Tibial nerve (tissue), 4 donors: ENCODE results near the gene CALY. TPM values are rescaled to one million over a fixed set of nuclear protein-coding genes. Genes with fewer than 3 reads are reported as not detected.

Source experiments
- DNase-seq, 2 donors: peaks; one replicate each; pipeline ENCODE4 v3.0.0-alpha.2; 2019; ENCODE audit warnings: low spot score in 2 of 2
- H3K27ac ChIP-seq, 4 donors: fragments of 200-600 bp; sonication (generic) in 3 of 4; one replicate each; pipeline ENCODE4 v1.5.1; 2017 to 2019; ENCODE audit warnings: mild to moderate bottlenecking in 1 of 4
- H3K27me3 ChIP-seq, 2 donors: fragments of 200-600 bp; sonication (generic) in 1 of 2; one replicate each; pipeline versions ENCODE4 v1.5.1 to v1.6.0; 2017 to 2019
- H3K36me3 ChIP-seq, 3 donors: fragments of 200-600 bp; sonication (generic); one replicate each; pipeline ENCODE4 v1.5.1; 2018 to 2019
- H3K4me1 ChIP-seq, 4 donors: fragments of 200-600 bp; sonication (generic) in 3 of 4; one replicate each; pipeline ENCODE4 v1.5.1; 2017 to 2019
- H3K4me3 ChIP-seq, 4 donors: fragments of 200-600 bp; sonication (generic) in 3 of 4; one replicate each; pipeline ENCODE4 v1.5.1; 2017 to 2019; ENCODE audit warnings: mild to moderate bottlenecking in 1 of 4, moderate library complexity in 1 of 4
- H3K9me3 ChIP-seq, 4 donors: fragments of 200-600 bp; sonication (generic) in 3 of 4; one replicate each; pipeline ENCODE4 v1.5.1; 2017 to 2019
- EP300 ChIP-seq, 2 donors: sonication (generic); formaldehyde crosslinking; IDR thresholded peaks; one replicate each; pipeline ENCODE4 v1.6.1; 2017; ENCODE audit warnings: antibody characterized with exemption in 2 of 2, mild to moderate bottlenecking in 1 of 2
- POLR2A ChIP-seq, 2 donors: fragments of 450-650 bp; IDR thresholded peaks; one replicate each; pipeline ENCODE4 v1.6.1; 2017; ENCODE audit warnings: antibody characterized with exemption in 2 of 2, mild to moderate bottlenecking in 2 of 2, moderate library complexity in 2 of 2
- WGBS, 2 donors: methylation state at CpG; one replicate each; pipeline ENCODE4 v1.1.5; 2018; 5-methylcytosine and 5-hydroxymethylcytosine counted together
- total RNA-seq, 4 donors: library from RNA; depleted of rRNA; stranded (reverse); fragments of >200 nt; gene quantifications; one replicate each; pipeline ENCODE4 v1.1.0, GENCODE V29; 2016
- TF ChIP-seq, protein P1 (sequence below), 5 experiments: fragments of 200-600 bp in 3 of 5; fragments of 450-650 bp in 2 of 5; sonication (generic) in 3 of 5; IDR thresholded peaks; one replicate each; pipeline ENCODE4 v1.5.1; 2016 to 2019; ENCODE audit warnings: antibody characterized with exemption in 5 of 5, mild to moderate bottlenecking in 3 of 5, moderate library complexity in 2 of 5

The CALY gene
- total RNA-seq, 4 donors from 2014 or later = 0.60 to 4.4 (median 1.2) TPM; not detected in 1

DNA sequence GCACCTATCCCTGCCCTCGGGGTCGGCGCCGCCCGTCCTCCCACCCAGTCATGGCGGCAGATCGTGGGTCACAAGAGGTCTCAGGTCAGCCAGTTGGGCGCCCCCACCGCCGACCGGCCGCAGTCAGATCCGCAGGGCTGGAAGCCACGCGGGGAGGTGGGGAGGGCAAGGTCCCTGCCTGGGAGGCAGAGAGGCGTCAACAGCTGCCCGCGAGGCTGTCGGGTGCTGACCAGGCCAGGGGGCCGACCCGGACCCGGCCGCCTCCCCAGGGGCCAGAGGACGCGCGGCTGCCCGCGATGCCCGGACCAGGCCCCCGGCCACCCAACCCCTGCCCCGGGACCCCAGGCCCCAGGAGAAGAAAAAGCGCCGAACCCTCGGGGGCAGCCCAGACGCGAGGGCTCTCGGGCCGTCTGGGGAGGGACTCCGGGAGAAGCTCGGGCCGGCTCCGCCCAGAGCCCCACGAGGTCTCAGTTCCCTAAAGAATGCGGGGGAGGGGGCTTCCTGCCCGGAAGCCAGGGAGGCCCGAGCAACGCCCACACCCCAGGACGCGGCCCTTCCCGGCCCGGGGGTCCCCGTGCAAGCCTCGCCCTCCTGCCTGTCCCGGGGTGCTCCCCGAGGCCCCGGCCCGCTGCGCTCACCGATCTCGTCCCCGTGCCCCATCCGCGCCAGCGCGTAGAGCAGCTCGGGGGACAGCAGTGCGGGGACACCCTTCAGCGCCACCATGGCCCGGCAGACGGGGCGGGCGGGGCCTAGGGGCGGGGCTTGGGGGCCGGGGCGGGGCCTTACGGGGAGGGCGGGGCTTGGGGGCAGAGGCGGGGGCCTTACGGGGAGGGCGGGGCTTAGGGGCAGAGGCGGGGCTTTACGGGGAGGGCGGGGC, 20.8 kb upstream of the CALY start, which contains the start of gene FUOM:
FUOM (minus strand) TSS at position 735 of the 877 bp plus-strand sequence; CDS start at position 723, 12 bp downstream.
- Histone ChIP-seq H3K27ac (peak within 1 kb of the TSS; percentile 42 to 91 (median 87)), H3K27me3 (no peaks in the 10 kb centered on the region), H3K4me3 (peak within 1 kb of the TSS; percentile 45 to 84 (median 77)), H3K9me3 (peaks cover 0 to 8% (median 0%) of the 10 kb centered on the region in 4 donors), H3K36me3 (peaks cover 0 to 33% (median 0%) of the 10 kb centered on the region in 3 donors), H3K4me1 (peaks cover 0 to 31% (median 11%) of the 10 kb centered on the region in 4 donors)
- DNase-seq = no peak
- peak in 1 of 2 donors; percentile 63 for TF ChIP-seq EP300 (IDR thresholded peaks at IDR 0.05)
- TF ChIP-seq, protein P1, sequence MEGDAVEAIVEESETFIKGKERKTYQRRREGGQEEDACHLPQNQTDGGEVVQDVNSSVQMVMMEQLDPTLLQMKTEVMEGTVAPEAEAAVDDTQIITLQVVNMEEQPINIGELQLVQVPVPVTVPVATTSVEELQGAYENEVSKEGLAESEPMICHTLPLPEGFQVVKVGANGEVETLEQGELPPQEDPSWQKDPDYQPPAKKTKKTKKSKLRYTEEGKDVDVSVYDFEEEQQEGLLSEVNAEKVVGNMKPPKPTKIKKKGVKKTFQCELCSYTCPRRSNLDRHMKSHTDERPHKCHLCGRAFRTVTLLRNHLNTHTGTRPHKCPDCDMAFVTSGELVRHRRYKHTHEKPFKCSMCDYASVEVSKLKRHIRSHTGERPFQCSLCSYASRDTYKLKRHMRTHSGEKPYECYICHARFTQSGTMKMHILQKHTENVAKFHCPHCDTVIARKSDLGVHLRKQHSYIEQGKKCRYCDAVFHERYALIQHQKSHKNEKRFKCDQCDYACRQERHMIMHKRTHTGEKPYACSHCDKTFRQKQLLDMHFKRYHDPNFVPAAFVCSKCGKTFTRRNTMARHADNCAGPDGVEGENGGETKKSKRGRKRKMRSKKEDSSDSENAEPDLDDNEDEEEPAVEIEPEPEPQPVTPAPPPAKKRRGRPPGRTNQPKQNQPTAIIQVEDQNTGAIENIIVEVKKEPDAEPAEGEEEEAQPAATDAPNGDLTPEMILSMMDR (IDR thresholded peaks at IDR 0.05) = no peak
- TF ChIP-seq POLR2A (IDR thresholded peaks at IDR 0.05) = peak in 1 of 2 donors; percentile 37
- 4% methylated on average over 16 of the region's 83 CpGs for WGBS, 2 donors

DNA sequence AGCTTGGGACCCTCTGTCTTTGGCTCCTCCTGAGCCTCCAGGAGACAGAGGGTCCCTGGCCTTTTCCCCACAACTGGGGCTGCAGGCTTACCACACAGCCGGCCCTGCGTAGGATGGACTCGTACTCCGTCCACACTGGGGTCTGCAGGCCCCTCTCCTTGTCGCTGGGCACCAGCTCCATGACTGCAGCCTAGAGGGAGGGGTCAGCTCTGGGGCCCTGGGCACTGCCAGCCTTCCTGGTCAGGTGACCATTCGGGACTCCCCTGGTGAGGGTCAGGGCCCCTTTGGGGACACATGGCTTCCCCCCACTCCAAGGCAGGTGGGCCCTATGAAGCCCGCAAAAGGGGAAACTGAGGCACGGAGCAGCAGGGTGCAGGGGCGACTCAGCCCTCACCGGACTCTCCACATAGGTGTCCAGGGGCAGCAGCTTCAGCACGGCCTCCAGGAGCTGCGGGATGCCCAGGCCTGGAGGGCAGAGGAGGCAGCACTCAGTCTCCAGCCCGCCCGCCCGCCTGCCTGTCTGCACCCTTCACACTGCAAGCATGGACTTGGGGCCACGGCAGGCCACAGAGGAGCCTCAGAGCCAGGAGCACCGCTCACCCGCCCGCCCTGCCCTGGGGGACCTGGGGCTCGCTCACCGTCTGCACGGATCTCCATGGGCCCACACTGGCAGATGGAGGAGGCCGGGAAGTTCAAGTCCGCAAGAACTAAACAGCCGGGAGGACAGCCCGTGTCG, 20.0 kb upstream of the CALY start:
- H3K4me1 ChIP-seq = peaks cover 0 to 29% (median 11%) of the 10 kb centered on the region in 4 donors
- no peaks in the 10 kb centered on the region for H3K27me3 ChIP-seq
- H3K9me3 ChIP-seq = peaks cover 0 to 8% (median 0%) of the 10 kb centered on the region in 4 donors
- no peak for DNase-seq
- H3K36me3 ChIP-seq = peaks cover 0 to 25% (median 0%) of the 10 kb centered on the region in 3 donors
- WGBS, 2 donors = 44 to 55% methylated on average over 13 of the region's 27 CpGs
- H3K4me3 ChIP-seq = peak overlapping the region; percentile 45 to 84 (median 77)
- TF ChIP-seq POLR2A (IDR thresholded peaks at IDR 0.05) = no peak
- no peak for TF ChIP-seq EP300 (IDR thresholded peaks at IDR 0.05)
- TF ChIP-seq, protein P1 (IDR thresholded peaks at IDR 0.05) = no peak
- peak overlapping the region in 3 of 4 donors; percentile 83 to 91 (median 91) for H3K27ac ChIP-seq

DNA sequence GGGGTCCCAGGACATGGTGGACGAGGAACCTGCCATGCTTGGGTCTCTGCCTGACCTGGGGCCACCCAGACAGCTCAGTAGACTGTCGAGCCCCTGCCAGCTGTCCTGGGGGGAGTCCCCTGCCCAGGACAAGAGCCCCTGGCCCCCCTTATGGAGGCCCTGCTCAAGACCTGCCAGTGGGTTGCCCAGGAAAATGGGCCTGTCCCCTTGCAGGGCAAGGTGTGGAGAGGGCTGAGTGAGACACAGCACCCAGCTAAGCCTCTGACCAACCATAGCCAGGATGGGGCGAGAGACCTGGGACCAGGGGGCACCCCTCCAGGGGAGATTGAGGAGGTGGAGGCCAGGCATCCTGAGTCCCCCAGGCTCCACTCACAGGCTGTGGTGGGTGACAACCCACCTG, 19.3 kb upstream of the CALY start:
- TF ChIP-seq POLR2A (IDR thresholded peaks at IDR 0.05) = no peak
- no peak for TF ChIP-seq EP300 (IDR thresholded peaks at IDR 0.05)
- TF ChIP-seq, protein P1 (IDR thresholded peaks at IDR 0.05) = no peak
- H3K4me3 ChIP-seq = no peak overlapping the region
- no peak for DNase-seq
- WGBS, 2 donors = 90 to 100% methylated on average over 2 of the region's 3 CpGs
- no peaks in the 10 kb centered on the region for H3K27me3 ChIP-seq
- peaks cover 0 to 3% (median 0%) of the 10 kb centered on the region in 4 donors for H3K9me3 ChIP-seq
- peaks cover 0 to 23% (median 0%) of the 10 kb centered on the region in 3 donors for H3K36me3 ChIP-seq
- H3K27ac ChIP-seq = peak overlapping the region in 1 of 4 donors; percentile 91
- H3K4me1 ChIP-seq = peaks cover 0 to 32% (median 11%) of the 10 kb centered on the region in 4 donors

DNA sequence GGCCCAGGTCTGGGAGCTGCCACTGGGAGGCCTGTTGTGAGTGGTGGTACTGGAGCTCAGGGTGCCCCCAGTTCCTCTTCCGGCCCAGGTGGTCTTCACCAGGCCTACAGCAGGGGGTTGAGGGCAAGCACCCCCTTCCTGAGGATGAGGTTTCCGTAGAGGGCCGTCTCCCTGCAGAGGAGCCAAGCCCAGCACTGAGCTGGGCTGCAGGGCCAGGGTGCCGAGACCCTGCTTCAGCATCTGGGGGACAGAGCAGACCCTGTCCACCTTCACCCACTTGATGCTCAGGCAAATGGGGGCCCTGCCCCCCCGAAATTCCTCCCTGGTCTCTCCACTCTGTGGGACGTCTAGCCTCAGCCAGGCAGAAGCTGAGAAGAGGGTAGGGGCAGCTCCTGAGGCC, 18.6 kb upstream of the CALY start:
- Histone ChIP-seq H3K9me3 (no peaks in the 10 kb centered on the region), H3K27ac (peak overlapping the region in 1 of 4 donors; percentile 15), H3K4me1 (peaks cover 0 to 40% (median 11%) of the 10 kb centered on the region in 4 donors), H3K4me3 (no peak overlapping the region), H3K27me3 (no peaks in the 10 kb centered on the region), H3K36me3 (peaks cover 0 to 23% (median 0%) of the 10 kb centered on the region in 3 donors)
- TF ChIP-seq EP300 (IDR thresholded peaks at IDR 0.05) (no peak), POLR2A (IDR thresholded peaks at IDR 0.05) (no peak)
- TF ChIP-seq, protein P1 (IDR thresholded peaks at IDR 0.05) = no peak
- DNase-seq = no peak
- WGBS, 2 donors = 93 to 97% methylated on average over 3 to 6 of the region's 6 CpGs
